Stimulated activated CD8-positive, alpha-beta memory T cell treated with anti-CD3 and anti-CD28 coated beads, Interleukin-12 subunit alpha, Interleukin-12 subunit beta, amount 100 ng/mL, for 4 hours (primary cell): Measurements from ENCODE around the gene LDB1.

Experiments
- DNase-seq: peaks from one replicate; pipeline ENCODE4 v3.0.0-alpha.2; 2020; ENCODE audit warnings: low read depth

The LDB1 gene

DNA sequence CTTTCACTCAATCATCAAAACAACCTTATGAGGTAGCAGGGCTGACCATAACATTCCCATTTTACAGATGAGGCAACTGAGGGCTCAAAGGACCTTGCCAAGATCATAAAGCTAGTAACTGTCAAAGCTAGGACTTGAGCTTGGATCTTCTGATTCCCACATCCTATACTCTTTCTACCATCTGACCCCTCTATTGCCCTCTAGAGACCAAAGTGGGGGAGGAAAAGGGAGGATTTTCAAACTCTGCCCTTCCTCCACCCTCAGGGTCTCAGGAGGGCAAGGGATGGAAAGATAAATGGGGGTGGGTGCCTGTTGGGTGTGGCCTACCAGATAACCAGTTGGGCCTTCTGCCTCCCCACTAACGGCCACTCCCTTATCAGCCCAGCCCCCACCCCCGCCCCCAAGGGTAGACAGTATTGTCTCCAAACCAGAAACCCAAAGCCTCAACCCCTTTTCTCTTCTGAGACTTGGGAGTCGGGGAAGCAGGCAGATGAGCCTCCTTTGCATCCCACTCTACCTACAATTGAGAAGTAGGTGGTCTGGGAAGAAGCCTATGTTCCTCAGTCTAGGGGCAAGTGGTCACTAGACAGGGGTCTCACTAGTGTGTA, 7.9 kb downstream of the LDB1 start:
- no peak for DNase-seq

DNA sequence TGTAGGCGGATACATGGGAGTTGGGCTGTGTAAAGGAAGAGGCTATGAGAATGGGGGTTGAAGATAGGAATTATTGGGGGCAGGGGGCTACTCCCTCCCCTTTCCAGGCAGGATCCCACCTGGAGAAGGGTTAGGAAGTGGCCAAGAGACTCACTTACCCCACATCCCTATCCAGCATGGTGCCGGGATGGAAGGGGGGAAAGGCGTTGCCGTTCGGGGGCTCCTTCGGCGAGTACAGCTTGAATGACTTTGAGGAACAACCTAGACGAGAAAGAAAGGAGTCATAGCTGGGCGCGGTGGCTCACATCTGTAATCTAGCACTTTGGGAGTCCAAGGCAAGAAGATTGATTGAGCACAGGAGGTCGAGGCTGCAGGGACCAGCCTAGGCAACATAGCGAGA, 8.9 kb downstream of the LDB1 start:
- DNase-seq: no peak

- DNase-seq: no peak
These were observed 10.7 kb downstream of the LDB1 start for GRCh38 chr10:102109166-102110116.

- no peak for DNase-seq
These were observed 13.2 kb downstream of the LDB1 start for GRCh38 chr10:102106998-102107397.

DNA sequence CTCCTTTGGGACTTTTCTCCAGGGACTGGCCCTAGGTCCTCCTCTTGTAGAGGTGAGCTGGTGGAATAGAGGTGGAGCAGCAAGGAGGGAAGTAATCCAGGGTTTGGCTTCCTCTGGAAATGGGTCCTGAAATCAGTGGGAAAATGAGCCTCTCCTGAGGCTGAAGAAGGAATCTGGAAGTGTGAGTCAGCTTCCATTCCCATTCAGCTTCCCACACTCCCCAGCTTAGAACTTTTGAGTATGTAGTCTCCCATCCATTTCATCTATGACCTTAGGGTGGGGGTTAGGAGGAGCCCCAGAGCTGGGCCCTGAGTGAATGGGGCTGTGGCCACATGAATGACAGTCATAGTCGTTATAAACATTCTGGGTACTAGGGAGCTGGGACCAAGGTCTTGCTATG, 17.7 kb downstream of the LDB1 start:
- no peak for DNase-seq

GRCh38 chr10:102101152-102101551, 19.0 kb downstream of the LDB1 start:
- DNase-seq: no peak

DNA sequence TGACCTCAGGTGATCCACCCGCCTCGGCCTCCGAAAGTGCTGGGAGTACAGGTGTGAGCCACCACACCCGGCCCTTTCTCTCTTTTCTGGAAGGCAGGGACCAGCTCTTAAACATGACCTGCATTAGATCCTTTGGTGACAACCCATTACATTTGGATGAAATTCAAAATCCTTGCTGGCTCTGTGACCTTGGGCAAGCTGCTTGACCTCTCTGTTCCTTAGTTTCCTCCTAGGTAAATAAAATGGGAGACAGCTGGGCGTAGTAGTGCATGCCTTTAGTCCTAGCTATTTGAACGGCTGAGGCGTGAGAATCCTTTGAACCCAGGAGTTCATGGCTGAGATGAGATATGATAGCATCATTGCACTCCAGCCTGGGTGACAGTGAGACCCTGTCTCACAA, 23.7 kb downstream of the LDB1 start:
- DNase-seq: no peak

DNA sequence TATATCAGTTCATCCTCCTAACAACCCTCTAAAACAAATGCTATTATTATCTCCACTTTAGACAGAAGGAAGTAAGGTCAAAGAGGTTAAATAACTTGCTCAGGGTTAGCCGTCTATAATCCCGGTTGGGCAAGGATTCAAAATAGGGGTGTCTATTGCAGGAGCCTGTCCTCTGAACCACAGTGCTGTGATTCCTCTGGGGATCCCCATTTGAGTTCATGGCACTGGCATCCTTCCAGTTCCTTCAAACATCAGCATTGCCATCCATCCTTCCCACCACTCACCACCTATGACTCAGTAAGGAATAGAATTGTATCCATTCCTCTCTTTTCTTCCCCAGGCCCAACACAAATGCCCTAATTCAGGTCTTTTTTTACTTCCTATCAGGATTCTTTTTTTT, 29.4 kb downstream of the LDB1 start:
- DNase-seq: no peak

GRCh38 chr10:102086196-102086595, 34.0 kb downstream of the LDB1 start:
- DNase-seq: no peak

DNA sequence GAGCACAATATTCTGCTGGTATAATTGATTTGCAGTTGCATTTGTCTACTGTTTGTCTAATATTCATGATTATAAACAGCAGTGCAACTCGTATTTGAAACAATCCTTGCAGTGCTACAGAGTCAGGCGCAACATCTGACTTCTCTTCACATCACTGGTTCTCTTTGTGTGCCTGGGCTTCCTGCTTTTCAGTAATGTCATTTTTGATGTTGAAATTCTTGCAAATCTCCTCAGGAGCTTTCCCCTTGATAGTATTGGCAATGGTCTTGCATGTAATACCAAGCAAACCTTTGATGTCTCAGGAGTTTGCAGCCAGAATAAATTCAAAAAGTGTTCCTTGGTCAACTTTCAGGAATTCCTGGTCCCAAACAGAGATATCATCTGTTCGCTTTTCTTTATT, 34.8 kb downstream of the LDB1 start:
- no peak for DNase-seq

DNA sequence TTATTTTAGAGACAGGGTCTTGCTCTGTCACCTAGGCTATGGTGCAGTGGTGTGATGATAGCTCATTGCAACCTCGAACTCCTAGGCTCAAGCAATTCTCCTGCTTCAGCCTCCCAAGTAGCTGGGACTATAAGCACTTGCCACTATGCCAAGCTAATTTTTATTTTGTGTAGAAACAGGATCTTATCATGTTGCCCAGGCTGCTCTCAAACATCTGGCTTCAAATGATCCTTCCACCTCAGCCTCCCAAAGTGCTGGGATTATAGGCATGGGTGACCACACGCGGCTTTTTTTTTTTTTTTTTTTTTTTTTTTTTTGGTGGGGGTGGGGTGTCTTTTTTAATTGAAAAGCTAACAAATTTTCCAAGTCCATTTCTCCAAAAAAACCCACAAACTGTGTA, 36.6 kb downstream of the LDB1 start:
- DNase-seq: no peak

- peak; percentile 50 for DNase-seq
These were observed 47.3 kb downstream of the LDB1 start for GRCh38 chr10:102072673-102073527.

GRCh38 chr10:102069071-102069470, 51.1 kb downstream of the LDB1 start:
- no peak for DNase-seq

DNA sequence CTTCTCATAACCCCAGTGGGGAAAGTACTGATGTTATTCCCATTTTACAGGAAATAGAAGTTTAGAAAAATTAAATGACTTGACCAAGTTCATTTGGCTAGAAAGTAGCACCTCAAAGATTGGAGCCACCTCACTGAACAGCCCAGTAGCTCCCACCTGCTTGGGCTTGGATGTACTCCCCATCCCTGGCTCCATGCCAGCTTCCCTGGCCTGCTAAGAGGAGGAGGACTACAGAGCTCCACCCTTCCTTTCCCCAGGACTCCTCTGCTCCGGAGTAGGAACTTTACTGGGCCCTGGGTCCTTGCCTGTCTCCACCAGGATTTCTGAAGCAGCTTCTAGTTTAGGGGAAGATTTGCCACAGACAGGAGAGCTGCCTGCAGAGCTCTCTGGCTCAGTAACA, 52.0 kb downstream of the LDB1 start:
- DNase-seq: no peak

DNA sequence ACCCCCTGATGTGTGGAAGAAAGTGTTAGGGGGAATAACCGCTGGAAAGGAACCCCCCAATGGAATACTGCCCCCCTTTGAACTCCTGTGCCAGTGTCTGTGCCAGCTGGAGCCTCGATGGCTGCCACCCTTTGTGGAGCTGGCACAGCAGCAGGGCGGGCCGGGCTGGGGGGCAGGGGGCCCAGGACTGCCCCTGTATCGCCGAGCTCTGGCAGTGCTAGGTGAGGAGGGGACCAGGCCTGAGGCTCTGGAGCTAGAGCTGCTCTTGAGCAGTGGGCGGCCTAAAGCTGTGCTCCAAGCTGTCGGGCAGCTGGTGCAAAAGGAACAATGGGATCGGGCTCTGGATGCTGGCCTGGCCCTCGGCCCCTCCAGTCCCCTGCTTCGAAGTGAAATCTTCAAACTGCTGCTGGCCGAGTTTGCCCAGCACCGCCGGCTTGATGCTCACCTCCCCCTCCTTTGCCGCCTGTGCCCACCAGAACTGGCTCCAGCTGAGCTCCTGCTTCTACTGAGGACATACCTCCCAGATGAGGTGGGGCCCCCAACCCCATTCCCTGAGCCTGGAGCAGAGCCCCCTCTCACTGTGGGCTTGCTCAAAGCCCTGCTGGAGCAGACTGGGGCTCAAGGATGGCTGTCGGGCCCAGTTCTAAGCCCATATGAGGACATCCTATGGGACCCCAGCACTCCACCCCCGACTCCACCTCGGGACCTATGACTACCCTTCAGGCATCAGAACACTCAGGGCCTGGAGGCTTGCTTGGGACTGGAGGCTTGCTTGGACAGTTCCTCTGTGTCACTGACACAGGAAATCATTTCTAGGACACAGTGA, 52.9 kb downstream of the LDB1 start:
- no peak for DNase-seq

GRCh38 chr10:102066399-102067088, 53.6 kb downstream of the LDB1 start:
- no peak for DNase-seq

GRCh38 chr10:102065561-102066398, 54.4 kb downstream of the LDB1 start:
- DNase-seq: peak; percentile 6

DNA sequence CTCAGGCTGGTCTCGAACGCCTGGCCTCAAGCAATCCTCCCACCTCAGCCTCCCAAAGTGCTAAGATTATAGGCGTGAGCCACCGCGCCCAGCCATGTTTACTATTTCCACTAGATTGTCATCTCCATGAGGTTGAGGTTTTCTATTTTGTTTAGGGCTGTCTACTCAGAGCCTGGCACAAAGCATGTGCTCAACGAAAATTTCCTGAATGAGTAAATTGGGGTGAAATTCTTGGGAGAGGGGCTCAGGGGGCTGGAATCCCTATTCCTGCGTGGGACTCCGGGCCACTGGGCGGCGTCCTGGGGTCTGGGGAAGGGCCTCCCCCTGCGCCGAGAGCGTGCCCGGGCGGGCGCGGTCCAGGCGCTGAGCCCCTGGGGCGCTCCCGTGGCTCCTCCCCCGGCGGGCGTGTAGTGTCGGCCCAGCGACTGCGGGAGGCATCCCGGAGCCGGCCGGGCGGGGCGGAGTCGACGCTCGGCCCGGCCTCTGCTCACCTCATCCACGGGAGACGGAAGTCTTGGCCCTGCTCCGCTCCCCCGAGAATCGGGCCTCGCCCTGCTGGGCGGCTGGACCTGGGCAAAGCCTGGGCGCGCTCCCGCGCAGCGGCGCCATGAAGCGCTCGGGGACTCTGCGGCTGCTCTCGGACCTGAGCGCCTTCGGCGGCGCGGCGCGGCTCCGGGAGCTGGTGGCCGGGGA, 55.2 kb downstream of the LDB1 start, which contains the start of gene HPS6:
Gene HPS6, plus strand, starts transcription at position 482 of the 693 bp plus-strand sequence. Its CDS starts 126 bp downstream, at position 608.
- peak; percentile 84 for DNase-seq

- no peak for DNase-seq
These were observed 55.7 kb downstream of the LDB1 start for GRCh38 chr10:102064503-102064867.
